Cerebellar cortex (tissue), 1 donor: ENCODE data around the gene FGF14.
A peak's percentile ranks its signal among the peaks of the same experiment; 100 is the strongest.

Experiments
- DNase-seq: peaks from one replicate; pipeline ENCODE4 v3.0.0-alpha.2; 2015; ENCODE audit warnings: low spot score

Gene FGF14

DNA sequence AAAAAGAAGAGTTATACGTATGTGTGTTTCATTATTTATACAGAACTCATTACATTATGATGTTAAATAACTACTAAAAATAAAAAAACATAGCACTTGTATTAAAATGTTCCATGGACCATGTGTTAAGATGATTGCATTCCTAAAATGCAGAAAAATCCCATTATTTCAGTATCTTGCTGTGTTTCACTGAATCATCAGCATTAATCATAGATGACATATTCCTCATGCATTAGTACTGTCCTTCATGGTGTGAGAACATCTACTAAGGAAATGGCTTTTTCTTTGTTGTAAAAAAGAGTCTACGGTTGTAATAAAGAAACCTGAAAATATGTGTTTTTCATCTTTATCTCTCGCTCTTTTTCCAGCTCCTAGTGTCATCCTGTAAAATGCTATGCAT is 416.5 kb downstream of the FGF14 start:
- no peak for DNase-seq

DNA sequence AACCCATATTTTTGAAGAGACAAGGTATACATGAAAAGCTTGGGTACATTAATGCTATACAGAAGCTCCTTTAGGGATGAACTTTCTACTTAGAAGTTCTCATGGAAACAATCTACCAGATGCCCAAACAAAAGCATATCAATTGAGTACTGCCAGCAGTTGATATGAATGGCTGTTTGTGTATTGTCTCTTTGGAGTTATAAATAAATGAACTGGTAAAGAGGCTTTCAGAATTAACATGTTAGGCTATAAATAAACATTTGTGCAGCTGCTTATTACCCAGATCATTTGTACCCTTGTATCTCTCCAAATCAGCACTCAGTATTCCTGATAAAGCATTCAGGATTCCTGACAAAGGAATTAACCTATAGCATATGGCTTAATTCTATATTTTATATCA is 418.9 kb downstream of the FGF14 start:
- no peak for DNase-seq

DNA sequence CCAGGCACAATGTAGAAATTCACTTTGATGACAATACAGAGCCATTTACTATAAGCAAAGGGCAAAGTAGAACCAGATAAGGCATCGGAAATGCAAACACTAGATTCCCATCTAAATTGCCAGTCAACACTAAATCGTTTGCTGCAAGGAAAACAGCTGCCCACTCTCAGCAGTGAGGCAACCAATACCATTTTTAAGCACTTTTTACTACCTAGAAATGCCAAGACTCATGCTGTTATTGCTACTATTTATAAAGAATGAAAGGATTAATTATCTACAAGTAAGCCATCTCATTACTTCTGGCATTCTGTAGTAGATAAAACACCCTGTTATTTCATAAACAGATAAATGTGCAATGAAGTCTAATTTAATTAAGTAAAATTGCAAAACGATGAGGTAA is 422.0 kb downstream of the FGF14 start:
- DNase-seq, result peak; percentile 31

DNA sequence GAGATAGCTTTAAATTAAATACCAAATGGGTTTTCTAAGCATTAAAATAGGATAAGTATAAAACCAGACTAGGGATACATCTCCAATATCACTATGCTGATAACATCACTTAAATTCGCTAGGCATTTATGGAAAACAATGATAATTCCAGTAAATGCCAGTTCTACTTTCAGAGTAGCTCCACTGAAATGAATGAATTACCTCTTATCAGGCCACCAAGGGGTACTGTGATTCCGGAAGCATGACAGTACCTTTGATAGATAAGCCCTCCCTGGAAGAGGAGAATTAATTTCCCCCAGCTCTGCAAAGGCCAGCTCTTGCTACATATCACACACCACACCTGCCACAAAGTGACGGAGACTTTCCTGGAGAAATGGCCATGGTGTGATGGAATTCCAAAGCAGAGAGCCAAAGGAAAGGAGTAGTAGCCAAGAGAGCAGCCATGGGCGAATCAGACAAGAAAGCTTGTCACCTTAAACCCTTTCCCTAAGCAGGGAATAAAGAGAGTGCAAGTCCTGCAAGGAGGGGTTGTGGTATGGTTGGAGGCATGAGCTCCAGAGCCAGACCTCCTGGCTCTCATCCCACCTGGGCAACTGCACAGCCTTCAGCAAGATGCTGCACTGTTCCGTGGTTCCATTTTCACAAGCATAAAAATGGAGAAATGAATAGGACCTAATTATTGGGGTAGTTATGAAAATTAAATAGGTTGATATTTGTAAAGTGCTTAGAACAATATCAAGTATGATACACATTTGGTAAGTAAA is 423.1 kb downstream of the FGF14 start:
- peak; percentile 93 for DNase-seq

DNA sequence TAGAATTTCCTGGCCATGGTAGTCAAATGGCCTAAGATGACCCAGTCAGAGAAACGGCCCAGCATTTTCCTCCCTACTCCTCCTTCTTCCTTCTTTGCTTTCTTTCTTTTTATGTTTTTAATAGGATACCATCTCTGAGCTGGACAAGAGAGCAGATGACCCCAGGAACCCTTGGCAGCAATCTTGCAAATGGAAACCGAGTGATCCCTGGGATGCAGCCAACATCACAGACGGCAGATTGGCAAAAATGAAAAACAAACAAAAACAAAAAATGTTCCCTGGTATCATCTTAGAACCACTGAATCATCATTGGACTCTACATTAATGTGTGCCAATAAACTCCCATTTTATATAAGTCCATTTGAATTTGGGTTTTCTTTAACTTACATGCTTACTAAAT is 424.4 kb downstream of the FGF14 start:
- peak; percentile 94 for DNase-seq

DNA sequence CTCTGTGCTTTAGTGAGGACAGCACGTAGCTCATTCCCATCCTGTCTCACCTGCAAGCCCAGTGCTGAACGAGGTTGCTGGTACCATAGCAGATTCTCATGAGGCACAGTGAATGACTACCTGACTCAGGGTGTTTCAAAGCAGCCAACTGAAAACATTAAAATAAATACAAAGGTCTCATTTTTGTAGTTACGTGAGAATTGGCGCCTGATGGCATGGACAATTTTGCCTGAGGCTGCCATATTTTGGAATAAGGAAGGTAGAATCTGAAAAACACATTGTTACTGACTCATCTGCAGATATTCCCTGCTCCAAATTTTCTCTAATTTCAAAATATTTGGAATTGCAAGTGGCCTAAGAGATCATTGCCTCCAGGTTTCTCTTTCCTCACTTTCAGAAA is 429.7 kb downstream of the FGF14 start:
- DNase-seq, result no peak

DNA sequence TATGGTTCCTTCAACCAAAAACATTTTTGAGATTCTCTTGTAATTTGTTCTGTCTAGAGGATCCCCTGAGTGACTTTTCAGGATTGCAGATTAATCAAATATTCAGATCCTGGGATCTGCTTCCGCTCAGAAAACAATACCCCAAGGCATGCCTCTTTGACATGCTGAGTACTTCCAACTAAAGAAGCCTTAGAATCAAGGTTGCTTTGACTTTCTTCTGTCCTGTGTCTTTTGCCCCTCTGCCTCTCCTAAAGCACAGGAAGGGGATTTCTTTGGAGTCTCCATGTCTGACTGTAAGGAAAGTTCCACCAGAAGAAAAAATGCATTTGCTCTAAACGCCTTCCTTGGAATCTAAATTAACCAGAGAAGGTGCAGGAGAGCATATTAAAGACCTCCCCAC is 431.5 kb downstream of the FGF14 start:
- DNase-seq, result no peak

DNA sequence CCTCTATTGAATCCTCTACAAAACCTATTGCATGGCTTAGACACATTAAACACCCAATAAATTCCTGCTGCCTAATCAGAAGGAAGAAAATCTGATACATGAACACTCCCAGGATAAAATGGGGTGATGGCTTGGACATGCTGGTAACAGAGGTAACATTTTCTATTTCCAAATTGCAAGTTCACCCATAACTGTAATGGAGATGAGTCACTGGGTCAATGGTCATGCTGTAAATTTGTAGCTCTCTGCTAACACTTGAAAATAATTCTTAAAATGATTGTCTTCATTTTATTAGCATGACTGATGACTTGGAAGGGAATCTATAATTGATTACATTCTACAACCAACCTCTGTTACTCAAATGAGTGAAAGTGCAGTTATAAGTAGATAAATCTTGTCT is 434.1 kb downstream of the FGF14 start:
- no peak for DNase-seq

DNA sequence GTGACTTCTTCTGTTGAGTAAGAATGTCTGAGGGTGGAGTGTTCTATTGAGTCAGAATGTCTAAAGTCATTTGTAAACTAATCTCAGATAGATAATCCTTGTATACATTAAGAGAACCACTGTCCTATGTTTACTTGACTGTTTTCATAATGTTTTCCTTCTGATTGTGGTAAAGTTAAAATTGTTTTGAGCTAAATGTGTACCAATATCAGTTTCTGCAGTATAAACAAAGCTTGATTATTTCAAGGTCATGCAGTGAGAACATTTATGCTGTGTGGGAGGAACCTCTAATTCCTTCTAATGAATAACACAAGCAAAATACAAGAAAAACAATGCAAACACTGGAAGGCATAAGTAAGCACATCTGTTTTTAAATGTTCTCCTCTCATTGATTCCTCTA is 434.6 kb downstream of the FGF14 start:
- DNase-seq, result no peak

DNA sequence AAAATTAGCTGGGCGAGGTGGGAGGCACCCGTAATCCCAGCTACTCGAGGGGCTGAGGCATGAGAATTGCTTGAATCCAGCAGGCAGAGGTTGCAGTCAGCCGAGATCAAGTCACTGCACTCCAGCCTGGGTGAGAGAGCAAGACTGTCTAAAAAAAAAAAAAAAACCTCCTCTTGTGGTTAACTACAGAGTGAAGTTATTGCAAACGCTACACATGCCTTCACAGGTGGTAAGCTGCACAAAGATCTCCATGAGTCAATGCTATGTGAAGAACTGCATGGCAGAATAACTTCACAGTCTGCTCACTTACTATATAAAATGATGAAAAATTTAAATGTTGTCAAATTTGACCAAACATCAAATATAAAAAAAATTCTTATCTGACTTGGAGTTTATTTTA is 436.8 kb downstream of the FGF14 start:
- no peak for DNase-seq

DNA sequence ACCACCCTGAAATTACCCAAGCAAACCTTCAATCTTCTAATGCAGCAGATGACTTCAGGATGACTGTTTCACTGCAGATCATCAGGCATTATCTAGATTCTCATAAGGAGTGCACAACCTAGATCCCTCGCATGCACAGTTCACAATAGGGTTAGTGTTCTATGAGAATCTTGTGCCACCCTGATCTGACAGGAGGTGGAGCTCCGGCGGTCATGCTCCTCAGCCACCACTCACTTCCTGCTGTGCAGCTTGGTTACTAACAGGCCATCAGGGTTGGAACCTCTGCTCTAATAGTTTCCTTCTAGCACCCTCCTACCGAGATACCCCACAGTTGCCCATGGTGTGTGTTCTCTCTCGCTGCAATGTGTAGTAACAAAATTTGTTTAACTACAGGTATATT is 442.8 kb downstream of the FGF14 start:
- no peak for DNase-seq

DNA sequence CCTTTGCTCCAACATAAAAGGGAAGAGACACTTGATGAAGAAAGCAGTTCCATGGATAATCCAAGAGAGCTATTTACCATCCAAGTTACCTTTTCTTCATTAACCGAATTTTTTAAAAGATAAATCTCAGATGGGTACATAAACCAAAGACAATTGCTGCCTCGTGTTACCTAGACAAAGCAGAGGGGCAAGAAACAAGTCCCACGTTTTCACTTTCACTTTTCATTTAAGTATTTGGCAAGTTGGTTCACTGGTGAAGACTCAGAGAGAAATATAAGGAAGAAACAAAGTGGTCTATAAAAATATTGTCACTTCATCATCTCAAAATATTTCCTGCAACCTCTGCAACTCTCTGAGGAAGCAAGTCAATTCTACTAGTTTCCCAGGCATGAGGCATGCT is 446.1 kb downstream of the FGF14 start:
- DNase-seq, result no peak

DNA sequence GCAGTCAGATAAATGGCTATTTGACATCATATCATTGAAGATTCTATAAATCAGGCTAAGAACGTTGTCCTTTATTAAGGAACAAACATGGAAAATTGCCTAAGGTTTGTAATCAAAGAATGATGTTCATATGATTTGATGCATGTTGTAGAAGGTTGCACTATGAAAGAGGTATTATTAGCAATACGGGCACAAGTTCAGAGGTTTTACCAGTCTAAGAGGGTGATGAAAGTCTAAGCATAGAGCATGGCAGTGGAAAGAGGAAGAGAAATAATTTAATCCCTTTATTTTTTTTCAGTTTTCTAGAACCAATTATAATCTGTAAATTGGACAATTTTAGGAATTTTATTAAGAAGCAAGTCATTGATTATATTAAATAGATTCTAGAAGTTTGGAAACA is 450.7 kb downstream of the FGF14 start:
- DNase-seq, result no peak

DNA sequence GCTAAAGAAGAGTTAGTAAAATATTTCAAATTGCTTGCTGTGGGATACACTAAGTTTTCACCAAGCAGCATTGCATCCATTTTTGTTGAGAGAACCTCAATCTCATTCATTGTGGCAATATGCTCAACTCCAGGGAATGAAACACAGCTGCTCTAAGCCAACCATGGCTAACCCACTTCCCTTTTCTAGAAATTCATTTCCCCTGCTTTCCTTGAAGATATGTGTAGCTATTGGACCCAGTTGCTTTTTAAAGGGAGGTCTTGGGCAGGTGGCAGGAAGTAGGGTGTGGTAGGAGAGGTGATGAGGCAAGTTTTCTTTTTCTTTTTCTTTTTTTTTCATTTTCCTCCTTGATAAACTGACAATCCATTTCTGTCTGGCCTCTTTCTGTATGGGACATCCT is 452.2 kb downstream of the FGF14 start:
- DNase-seq, result no peak

DNA sequence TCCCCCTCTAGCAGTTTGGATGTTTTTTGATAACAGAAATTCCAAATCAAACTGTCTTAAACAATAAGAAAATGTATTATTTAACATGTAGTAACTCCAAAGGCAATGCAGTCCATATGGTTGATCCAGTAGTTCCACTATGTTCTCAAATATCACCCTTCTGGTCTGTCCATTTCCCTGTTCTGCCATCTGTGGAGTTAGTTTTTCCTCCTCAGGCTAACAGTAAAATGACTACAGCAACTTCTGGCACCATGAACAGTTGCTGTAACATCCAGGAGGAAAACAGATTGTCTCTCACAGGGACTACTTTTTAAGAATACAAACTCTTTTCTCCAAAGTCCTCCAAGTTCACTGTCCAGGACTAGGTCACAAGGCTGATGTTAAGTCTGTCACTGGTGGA is 455.4 kb downstream of the FGF14 start:
- peak; percentile 59 for DNase-seq

DNA sequence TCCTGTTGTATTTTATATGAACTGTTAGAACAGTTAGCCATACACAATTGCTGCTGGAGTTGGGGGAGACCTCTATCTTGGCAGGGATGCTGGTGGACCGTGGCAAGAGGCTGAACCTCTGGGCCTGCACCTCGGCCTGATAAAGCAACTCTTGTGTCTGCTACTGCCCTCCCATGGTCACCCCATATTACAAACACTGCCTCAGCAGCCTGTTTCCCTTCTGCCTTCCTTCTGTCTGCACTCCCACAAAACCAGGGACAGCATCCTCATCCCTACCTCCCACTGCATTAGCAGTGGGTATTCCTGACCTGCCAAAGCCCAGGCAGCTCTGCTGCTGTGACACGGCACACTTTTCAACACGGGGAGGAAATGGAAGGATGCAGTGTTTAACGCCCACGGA is 456.4 kb downstream of the FGF14 start:
- peak; percentile 73 for DNase-seq

DNA sequence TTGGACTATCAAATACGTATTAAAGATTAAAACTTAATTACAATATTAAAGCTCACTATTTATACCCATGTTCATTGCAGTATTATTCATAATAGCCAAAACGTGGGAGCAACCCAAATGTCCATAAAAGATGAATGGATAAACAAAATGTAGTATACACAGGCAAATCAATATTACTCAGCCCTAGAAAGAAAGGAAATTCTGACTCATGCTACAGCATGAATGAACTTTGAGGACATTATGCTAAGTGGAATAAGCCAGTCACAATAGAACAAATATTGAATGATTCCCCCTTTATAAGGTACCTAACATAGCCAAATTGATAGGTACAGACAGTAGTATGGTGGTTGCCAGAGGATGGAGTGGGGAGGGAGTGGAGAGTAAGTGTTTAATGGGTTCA is 457.3 kb downstream of the FGF14 start:
- no peak for DNase-seq

DNA sequence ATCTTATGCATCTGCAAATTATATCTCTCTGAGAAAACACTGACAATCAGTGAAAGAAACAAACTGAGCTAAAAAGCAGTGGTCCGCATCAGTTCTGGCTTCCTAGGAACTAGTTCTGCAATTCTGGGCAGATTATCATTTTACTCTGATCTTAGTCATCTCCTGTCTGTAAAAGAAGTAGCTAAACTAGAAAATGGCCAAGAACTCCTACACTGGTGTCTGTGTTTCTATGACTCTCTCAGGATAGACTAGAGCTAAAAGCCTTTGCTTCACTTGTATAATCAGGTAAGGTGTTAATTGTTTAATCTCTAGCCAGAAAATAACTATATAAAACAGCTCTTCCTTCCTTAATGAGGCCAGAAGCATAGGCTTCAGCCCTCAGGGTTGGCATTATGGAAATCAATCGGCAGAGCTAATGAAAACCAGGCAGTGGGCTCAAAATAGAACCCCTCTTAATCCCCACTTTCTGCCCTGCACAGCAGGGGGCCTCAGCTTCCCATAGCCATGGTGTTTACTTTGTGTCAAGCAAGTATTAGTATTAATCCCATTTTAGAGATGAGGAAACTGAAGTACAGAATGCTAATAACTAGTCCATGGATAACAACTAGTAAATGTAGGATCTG is 459.2 kb downstream of the FGF14 start:
- no peak for DNase-seq

DNA sequence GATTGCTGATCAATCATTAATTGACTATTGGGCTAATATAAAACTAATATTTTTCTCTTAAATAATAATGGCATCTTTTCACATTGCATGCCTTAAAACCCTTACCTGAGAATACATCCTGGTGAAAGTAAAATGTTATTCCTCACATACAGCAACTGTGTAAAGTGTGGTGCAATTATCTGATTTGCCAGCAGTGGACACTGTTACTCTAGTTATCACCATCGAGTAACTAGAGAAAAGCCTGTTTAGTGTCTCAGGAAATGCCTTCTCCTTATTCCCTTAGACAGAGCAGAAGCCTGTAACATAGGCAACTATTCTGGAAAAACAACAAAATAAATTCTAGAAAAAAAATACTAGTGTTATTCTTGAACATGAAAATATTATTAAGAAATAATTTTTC is 459.8 kb downstream of the FGF14 start:
- DNase-seq, result peak; percentile 91

DNA sequence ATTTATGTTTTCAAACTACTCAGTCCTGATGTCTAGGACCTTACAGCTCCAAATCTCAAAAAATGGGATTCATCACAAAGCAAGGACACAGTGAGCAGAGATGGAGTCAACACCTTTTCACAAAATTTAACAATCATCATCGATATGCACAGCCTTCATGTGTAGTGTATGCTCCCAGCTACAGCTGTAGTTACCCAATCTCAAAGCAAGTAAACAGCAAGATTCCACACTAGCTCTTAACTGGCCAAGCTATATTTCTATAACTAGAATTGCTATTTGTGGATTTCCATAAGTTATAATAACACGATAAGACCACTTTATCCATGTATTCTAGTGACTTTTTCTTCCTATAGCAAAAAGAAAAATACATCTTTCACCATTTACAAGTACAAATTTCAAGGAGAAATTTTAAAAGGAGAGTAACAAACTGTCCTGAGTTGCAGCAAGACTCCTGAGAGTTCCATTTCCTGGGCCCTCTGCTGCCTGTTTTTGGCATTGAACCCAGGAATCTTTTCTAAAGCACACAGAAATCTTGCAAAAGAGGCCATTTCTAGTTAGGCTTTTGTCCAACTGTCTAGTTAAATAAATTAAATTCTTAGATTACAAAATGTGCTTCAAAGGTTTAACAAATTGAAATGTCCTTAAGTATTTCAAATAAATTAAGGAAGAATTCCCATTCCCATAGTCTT is 460.6 kb downstream of the FGF14 start:
- peak; percentile 42 for DNase-seq

DNA sequence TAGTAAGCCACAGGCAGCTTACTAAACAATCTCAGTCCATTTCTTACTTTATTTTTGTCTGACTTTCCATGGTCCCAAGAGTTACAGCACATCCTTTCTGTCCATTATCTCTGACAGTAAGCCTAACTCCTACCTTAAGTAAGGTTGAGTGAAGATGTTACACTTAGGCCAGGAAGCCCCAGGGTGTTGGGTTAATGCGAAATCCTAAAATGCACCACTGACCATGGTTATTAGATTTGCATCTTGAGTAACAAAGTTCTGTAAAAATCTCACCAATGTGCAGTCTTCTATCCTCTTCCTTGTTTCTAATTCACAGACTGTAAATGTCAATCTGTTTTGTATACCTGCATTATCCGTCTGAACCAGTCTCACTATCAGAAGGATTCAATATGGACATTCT is 462.5 kb downstream of the FGF14 start:
- DNase-seq, result no peak

DNA sequence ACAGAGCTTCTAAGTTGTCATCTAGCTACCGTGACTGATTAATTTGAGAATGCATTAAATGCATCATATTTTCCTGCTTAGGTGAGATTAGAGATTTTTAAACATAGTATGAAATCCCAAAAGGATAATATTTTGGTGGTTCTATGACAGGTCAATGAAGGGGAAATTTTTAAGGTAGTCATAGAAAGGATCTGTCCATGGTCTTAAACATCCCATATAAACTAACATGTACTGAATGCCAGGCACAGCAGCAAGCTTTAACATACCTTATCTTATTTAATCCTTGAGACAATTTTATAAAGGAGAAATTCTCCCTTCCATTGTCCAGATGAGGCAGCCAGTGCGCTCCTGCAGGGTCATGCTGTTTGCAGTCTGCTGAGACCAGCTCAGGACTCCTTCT is 466.0 kb downstream of the FGF14 start:
- DNase-seq, result no peak

DNA sequence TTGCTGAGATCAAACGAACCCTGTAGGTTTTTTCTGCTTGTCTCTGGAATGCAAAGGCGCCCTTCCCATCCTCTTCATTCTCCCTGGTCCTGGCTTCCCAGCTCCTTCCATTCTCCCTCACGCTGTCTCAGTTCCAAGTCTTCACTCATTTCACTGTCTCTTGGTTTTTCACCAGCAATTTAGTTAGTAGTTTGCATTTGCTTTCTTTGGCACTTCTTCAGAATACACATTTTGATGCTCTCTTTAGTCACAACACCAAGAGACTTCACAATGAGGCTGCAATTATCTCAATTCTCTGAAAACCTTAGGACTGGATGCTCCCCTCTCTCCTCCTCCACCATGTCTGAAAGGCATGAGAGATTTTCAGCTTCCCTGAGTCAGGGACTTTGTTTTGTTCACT is 470.7 kb downstream of the FGF14 start:
- DNase-seq, result no peak

DNA sequence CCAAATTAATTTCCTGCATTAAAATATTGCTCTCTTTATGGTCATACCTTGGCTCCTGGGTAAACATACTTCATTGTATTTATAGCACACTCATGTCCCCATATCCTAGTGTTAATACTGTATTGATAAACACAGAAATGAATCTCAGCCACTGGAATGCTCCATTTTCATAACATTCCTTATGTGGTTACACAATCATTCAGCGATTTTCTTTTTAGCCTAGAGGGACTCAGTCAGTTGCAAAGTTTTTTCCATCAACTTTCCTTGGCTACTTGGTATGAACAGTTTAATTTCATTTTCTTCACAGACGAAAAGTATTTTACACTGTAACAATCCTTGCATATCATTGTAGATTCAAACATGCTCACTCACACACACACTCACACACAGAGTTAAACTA is 471.5 kb downstream of the FGF14 start:
- no peak for DNase-seq
